ENCODE results near the gene GPR18. TPM values are rescaled to one million over a fixed set of nuclear protein-coding genes. Genes with fewer than 3 reads are reported as not detected.

The GPR18 gene
- total RNA-seq, 1 donor from 2014 or later = 8.4 TPM

DNA sequence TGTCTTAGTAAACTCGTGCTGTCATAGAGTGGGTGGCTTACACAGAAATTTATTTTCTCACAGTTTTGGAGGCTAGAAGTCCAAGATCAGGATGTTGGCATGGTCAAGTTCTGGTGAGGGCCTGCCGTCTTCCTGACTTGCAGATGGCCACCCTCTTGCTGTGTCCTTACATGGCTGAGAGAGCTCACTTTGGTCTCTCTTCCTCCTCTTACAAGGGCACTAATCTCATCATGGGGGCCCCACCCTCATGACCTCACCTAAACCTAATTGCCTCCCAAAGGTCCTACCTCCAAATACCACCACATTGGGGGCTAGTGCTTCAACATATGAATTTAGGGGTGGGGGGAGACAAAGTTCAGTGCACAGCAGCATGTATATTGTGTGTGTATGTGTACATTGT, 14.3 kb upstream of the GPR18 start:
- Mint-ChIP-seq H3K36me3 (ENCODE audit: low read depth) (peaks cover 74% of the 10 kb centered on the region), H3K27ac (no peak overlapping the region), H3K9me3 (peaks cover 16% of the 10 kb centered on the region), H3K27me3 (ENCODE audit: low read depth) (no peaks in the 10 kb centered on the region), H3K4me3 (ENCODE audit: low read depth) (no peak overlapping the region), H3K4me1 (ENCODE audit: low read depth) (peaks cover 65% of the 10 kb centered on the region)
- intact Hi-C loops (cut with micrococcal nuclease) = no loop called here
- DNase-seq (ENCODE audit: low spot score) = no peak

GRCh38 chr13:99271249-99271648, 13.1 kb upstream of the GPR18 start:
- H3K9me3 Mint-ChIP-seq = peaks cover 16% of the 10 kb centered on the region
- peak overlapping the region; percentile 47 for H3K27ac Mint-ChIP-seq
- no peak overlapping the region for H3K4me3 Mint-ChIP-seq (ENCODE audit: low read depth)
- H3K27me3 Mint-ChIP-seq (ENCODE audit: low read depth) = no peaks in the 10 kb centered on the region
- H3K4me1 Mint-ChIP-seq (ENCODE audit: low read depth) = peaks cover 58% of the 10 kb centered on the region
- intact Hi-C loops (cut with micrococcal nuclease) = no loop called here
- H3K36me3 Mint-ChIP-seq (ENCODE audit: low read depth) = peaks cover 65% of the 10 kb centered on the region
- DNase-seq (ENCODE audit: low spot score) = no peak

- DNase-seq (ENCODE audit: low spot score) = no peak
- intact Hi-C loops (cut with micrococcal nuclease) = loop anchor here (1.0 kb wide), 1 partner anchor 83 kb away; no protein-coding TSS in a partner anchor
- no peaks in the 10 kb centered on the region for H3K27me3 Mint-ChIP-seq (ENCODE audit: low read depth)
- H3K4me3 Mint-ChIP-seq (ENCODE audit: low read depth) = no peak overlapping the region
- H3K36me3 Mint-ChIP-seq (ENCODE audit: low read depth) = peaks cover 65% of the 10 kb centered on the region
- H3K27ac Mint-ChIP-seq = peak overlapping the region; percentile 61
- peaks cover 54% of the 10 kb centered on the region for H3K4me1 Mint-ChIP-seq (ENCODE audit: low read depth)
- peaks cover 16% of the 10 kb centered on the region for H3K9me3 Mint-ChIP-seq
Observed at GRCh38 chr13:99270518-99270917, 12.3 kb upstream of the GPR18 start.

DNA sequence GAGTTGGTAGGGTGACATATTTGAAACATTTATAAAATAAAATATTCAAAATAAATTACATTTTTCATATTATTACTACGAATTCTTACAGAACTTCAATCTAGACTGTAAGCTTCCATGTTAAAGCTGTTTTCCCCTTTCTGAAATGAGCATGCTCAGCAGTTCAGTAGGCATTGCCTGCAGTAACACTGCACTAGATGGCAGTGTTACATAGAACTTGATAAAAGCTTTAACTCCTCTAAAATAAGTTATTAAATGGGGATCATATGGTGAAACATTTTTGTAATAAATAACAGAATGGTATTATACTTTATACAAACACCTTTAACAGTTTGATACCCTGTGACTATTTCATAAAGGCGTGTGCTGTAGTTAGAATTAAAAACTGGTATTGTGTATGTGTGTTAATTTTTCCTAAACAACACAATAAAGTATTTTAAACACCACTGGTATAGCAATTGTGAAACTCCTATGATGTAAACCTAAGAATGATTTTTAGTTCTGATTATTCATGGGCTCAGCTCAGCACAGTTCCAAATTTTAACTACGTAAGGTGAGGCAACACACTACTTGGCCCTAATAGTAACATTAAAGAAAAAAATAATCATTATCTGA, 11.6 kb upstream of the GPR18 start:
- no peak overlapping the region for H3K4me3 Mint-ChIP-seq (ENCODE audit: low read depth)
- DNase-seq (ENCODE audit: low spot score) = no peak
- no peak overlapping the region for H3K27ac Mint-ChIP-seq

DNA sequence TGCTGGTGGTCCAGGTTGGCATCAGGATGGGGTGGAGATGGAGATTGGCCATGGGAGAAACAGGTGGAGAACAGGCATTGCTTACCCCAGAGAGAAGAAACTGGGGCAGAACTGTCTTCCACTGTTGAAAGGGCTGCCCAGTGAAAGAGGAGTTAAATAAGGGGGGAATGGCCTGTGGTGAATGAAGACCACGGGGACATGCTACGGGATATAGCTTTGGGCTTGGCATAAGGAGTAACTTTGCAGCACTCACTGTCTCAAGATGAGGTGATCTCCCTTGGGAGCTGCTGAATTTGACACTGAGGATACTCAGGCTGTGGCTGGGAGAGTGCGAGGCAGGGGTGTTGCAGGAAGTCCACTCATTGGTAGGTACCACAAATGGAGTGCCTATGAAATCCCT, 10.6 kb upstream of the GPR18 start:
- H3K36me3 Mint-ChIP-seq (ENCODE audit: low read depth) = peaks cover 56% of the 10 kb centered on the region
- peaks cover 16% of the 10 kb centered on the region for H3K9me3 Mint-ChIP-seq
- peaks cover 58% of the 10 kb centered on the region for H3K4me1 Mint-ChIP-seq (ENCODE audit: low read depth)
- no peaks in the 10 kb centered on the region for H3K27me3 Mint-ChIP-seq (ENCODE audit: low read depth)
- H3K27ac Mint-ChIP-seq = peak overlapping the region; percentile 51
- DNase-seq (ENCODE audit: low spot score) = no peak
- intact Hi-C loops (cut with micrococcal nuclease) = loop anchor here (1.0 to 5.0 kb wide), 4 partner anchors 33 to 168 kb away; no protein-coding TSS in a partner anchor
- H3K4me3 Mint-ChIP-seq (ENCODE audit: low read depth) = no peak overlapping the region

More for the DNA sequence above, 11.6 kb upstream of the GPR18 start:
- Mint-ChIP-seq H3K36me3 (ENCODE audit: low read depth) (peaks cover 61% of the 10 kb centered on the region), H3K27me3 (ENCODE audit: low read depth) (no peaks in the 10 kb centered on the region), H3K9me3 (peaks cover 16% of the 10 kb centered on the region), H3K4me1 (ENCODE audit: low read depth) (peaks cover 54% of the 10 kb centered on the region)
- intact Hi-C loops (cut with micrococcal nuclease) = loop anchor here (1.0 to 5.0 kb wide), 5 partner anchors 33 to 168 kb away; no protein-coding TSS in a partner anchor

DNA sequence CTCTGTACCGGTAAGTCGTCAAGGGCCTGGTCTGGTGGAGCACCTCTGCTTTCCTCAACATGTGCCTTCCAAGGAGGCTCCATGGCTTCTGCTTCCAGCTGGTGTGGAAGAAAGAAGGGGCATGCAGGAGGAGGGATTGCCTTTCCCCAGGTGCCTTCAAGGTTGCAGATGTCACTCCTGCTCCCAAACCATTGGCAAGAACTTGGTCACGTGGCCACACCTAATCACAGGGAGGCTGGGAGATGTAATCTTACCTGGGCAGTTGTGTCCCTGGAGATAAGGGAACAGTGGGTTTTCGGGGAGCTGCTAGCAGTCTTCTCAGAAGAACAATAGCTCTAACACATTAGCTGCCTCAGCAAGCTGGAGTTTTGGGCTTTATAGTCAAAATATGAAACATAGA, 9.7 kb upstream of the GPR18 start:
- intact Hi-C loops (cut with micrococcal nuclease) = loop anchor here (2.0 to 5.0 kb wide), 2 partner anchors 34 to 115 kb away; no protein-coding TSS in a partner anchor
- Mint-ChIP-seq H3K4me3 (ENCODE audit: low read depth) (no peak overlapping the region), H3K36me3 (ENCODE audit: low read depth) (peaks cover 56% of the 10 kb centered on the region), H3K9me3 (peaks cover 9% of the 10 kb centered on the region), H3K27ac (no peak overlapping the region), H3K27me3 (ENCODE audit: low read depth) (no peaks in the 10 kb centered on the region), H3K4me1 (ENCODE audit: low read depth) (peaks cover 58% of the 10 kb centered on the region)
- DNase-seq (ENCODE audit: low spot score) = no peak

GRCh38 chr13:99266827-99267226, 8.6 kb upstream of the GPR18 start:
- Mint-ChIP-seq H3K4me3 (ENCODE audit: low read depth) (no peak overlapping the region), H3K27me3 (ENCODE audit: low read depth) (no peaks in the 10 kb centered on the region), H3K36me3 (ENCODE audit: low read depth) (peaks cover 51% of the 10 kb centered on the region), H3K4me1 (ENCODE audit: low read depth) (peaks cover 53% of the 10 kb centered on the region), H3K27ac (no peak overlapping the region), H3K9me3 (no peaks in the 10 kb centered on the region)
- DNase-seq (ENCODE audit: low spot score) = no peak
- intact Hi-C loops (cut with micrococcal nuclease) = loop anchor here (1.0 to 5.0 kb wide), 2 partner anchors 35 to 91 kb away; no protein-coding TSS in a partner anchor

- Mint-ChIP-seq H3K4me3 (ENCODE audit: low read depth) (no peak overlapping the region), H3K27me3 (ENCODE audit: low read depth) (no peaks in the 10 kb centered on the region), H3K4me1 (ENCODE audit: low read depth) (peaks cover 52% of the 10 kb centered on the region)
Observed at GRCh38 chr13:99265821-99266426, 7.7 kb upstream of the GPR18 start.

GRCh38 chr13:99265162-99265800, 7.1 kb upstream of the GPR18 start:
- Mint-ChIP-seq H3K36me3 (ENCODE audit: low read depth) (peaks cover 45% of the 10 kb centered on the region), H3K9me3 (no peaks in the 10 kb centered on the region), H3K27me3 (ENCODE audit: low read depth) (no peaks in the 10 kb centered on the region), H3K27ac (peak overlapping the region; percentile 80), H3K4me1 (ENCODE audit: low read depth) (peaks cover 51% of the 10 kb centered on the region), H3K4me3 (ENCODE audit: low read depth) (no peak overlapping the region)
- no peak for DNase-seq (ENCODE audit: low spot score)
- intact Hi-C loops (cut with micrococcal nuclease) = loop anchor here (5.0 kb wide), 1 partner anchor 37 kb away; no protein-coding TSS in a partner anchor

More at GRCh38 chr13:99265821-99266426, 7.7 kb upstream of the GPR18 start:
- DNase-seq (ENCODE audit: low spot score) = no peak
- Mint-ChIP-seq H3K9me3 (no peaks in the 10 kb centered on the region), H3K27ac (peak overlapping the region; percentile 80), H3K36me3 (ENCODE audit: low read depth) (peaks cover 48% of the 10 kb centered on the region)
- intact Hi-C loops (cut with micrococcal nuclease) = loop anchor here (1.0 to 5.0 kb wide), 2 partner anchors 36 to 90 kb away; no protein-coding TSS in a partner anchor

DNA sequence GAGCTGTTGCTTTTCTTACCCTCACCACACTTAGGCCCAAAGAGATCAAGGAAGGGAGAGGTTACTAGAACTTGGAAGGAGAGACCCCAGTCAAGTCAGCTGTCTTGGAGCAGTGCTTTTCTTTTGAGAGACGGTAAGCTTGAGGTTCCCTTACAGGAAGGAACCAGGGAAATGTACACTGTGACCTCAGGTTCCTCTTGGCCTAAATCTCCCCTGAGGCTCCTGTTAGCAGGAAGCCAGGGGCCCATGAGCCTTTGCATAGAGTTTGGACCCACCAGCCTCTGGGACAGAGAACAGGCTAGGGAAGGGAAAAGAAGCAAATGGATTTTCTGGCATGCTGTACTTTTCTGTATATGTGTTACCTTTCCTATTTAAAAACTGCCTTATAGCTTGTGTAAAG, 5.9 kb upstream of the GPR18 start:
- H3K27ac Mint-ChIP-seq = no peak overlapping the region
- DNase-seq (ENCODE audit: low spot score) = no peak
- no peak overlapping the region for H3K4me3 Mint-ChIP-seq (ENCODE audit: low read depth)
- intact Hi-C loops (cut with micrococcal nuclease) = loop anchor here (5.0 kb wide), 1 partner anchor 397 kb away; no protein-coding TSS in a partner anchor
- peaks cover 53% of the 10 kb centered on the region for H3K36me3 Mint-ChIP-seq (ENCODE audit: low read depth)
- no peaks in the 10 kb centered on the region for H3K27me3 Mint-ChIP-seq (ENCODE audit: low read depth)
- peaks cover 57% of the 10 kb centered on the region for H3K4me1 Mint-ChIP-seq (ENCODE audit: low read depth)
- no peaks in the 10 kb centered on the region for H3K9me3 Mint-ChIP-seq

GRCh38 chr13:99263126-99263785, 5.1 kb upstream of the GPR18 start:
- no peaks in the 10 kb centered on the region for H3K27me3 Mint-ChIP-seq (ENCODE audit: low read depth)
- DNase-seq (ENCODE audit: low spot score) = no peak
- intact Hi-C loops (cut with micrococcal nuclease) = loop anchor here (5.0 kb wide), 1 partner anchor 396 kb away; no protein-coding TSS in a partner anchor
- H3K36me3 Mint-ChIP-seq (ENCODE audit: low read depth) = peaks cover 50% of the 10 kb centered on the region
- H3K4me3 Mint-ChIP-seq (ENCODE audit: low read depth) = no peak overlapping the region
- no peaks in the 10 kb centered on the region for H3K9me3 Mint-ChIP-seq
- H3K4me1 Mint-ChIP-seq (ENCODE audit: low read depth) = peaks cover 61% of the 10 kb centered on the region
- H3K27ac Mint-ChIP-seq = no peak overlapping the region

GRCh38 chr13:99261059-99261458, 2.9 kb upstream of the GPR18 start:
- Mint-ChIP-seq H3K36me3 (ENCODE audit: low read depth) (peaks cover 55% of the 10 kb centered on the region), H3K27ac (peak overlapping the region; percentile 3), H3K27me3 (ENCODE audit: low read depth) (no peaks in the 10 kb centered on the region), H3K9me3 (no peaks in the 10 kb centered on the region), H3K4me3 (ENCODE audit: low read depth) (no peak overlapping the region), H3K4me1 (ENCODE audit: low read depth) (peaks cover 70% of the 10 kb centered on the region)
- no peak for DNase-seq (ENCODE audit: low spot score)
- intact Hi-C loops (cut with micrococcal nuclease) = loop anchor here (5.0 kb wide), 1 partner anchor 394 kb away; no protein-coding TSS in a partner anchor

All from activated T-helper 2 cell treated with anti-CD3 and anti-CD28 coated beads, Interferon-gamma antibody, Interleukin-2, Interleukin-4, amounts not matched to agents 10 μg/mL and 5 μg/mL and 100 μg/mL, durations not matched to agents 14 hours and 24 hours and 36 hours (primary cell).